Measurements from ENCODE around the gene ACSL1.

- TF ChIP-seq, protein P1, sequence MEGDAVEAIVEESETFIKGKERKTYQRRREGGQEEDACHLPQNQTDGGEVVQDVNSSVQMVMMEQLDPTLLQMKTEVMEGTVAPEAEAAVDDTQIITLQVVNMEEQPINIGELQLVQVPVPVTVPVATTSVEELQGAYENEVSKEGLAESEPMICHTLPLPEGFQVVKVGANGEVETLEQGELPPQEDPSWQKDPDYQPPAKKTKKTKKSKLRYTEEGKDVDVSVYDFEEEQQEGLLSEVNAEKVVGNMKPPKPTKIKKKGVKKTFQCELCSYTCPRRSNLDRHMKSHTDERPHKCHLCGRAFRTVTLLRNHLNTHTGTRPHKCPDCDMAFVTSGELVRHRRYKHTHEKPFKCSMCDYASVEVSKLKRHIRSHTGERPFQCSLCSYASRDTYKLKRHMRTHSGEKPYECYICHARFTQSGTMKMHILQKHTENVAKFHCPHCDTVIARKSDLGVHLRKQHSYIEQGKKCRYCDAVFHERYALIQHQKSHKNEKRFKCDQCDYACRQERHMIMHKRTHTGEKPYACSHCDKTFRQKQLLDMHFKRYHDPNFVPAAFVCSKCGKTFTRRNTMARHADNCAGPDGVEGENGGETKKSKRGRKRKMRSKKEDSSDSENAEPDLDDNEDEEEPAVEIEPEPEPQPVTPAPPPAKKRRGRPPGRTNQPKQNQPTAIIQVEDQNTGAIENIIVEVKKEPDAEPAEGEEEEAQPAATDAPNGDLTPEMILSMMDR (conservative IDR thresholded peaks at IDR 0.05) = no peak
- TF ChIP-seq ZFX (IDR thresholded peaks at IDR 0.05) = no peak
These were observed 51.6 kb downstream of the ACSL1 start for GRCh38 chr4:184774152-184774551.
